ENCODE data around the gene TSPAN3.

TSPAN3 gene

GRCh38 chr15:77021803-77022381 is 49.0 kb downstream of the TSPAN3 start:
- no peak for DNase-seq

GRCh38 chr15:77021088-77021481 is 49.8 kb downstream of the TSPAN3 start:
- DNase-seq, result no peak

GRCh38 chr15:77020348-77021087 is 50.4 kb downstream of the TSPAN3 start:
- DNase-seq, result no peak

- DNase-seq, result no peak
These were observed 51.2 kb downstream of the TSPAN3 start for GRCh38 chr15:77019521-77020331.

- no peak for DNase-seq
These were observed 52.0 kb downstream of the TSPAN3 start for GRCh38 chr15:77018796-77019505.

- DNase-seq, result no peak
These were observed 52.9 kb downstream of the TSPAN3 start for GRCh38 chr15:77017761-77018720.

- DNase-seq, result no peak
These were observed 53.7 kb downstream of the TSPAN3 start for GRCh38 chr15:77017091-77017660.

- no peak for DNase-seq
These were observed 54.6 kb downstream of the TSPAN3 start for GRCh38 chr15:77016321-77016695.

GRCh38 chr15:77015646-77016320 is 55.1 kb downstream of the TSPAN3 start:
- no peak for DNase-seq

- peak; percentile 7 for DNase-seq
These were observed 56.5 kb downstream of the TSPAN3 start for GRCh38 chr15:77014132-77015081.

GRCh38 chr15:77013776-77014131 is 57.2 kb downstream of the TSPAN3 start:
- no peak for DNase-seq

- no peak for DNase-seq
These were observed 58.0 kb downstream of the TSPAN3 start for GRCh38 chr15:77012868-77013267.

GRCh38 chr15:77012117-77012712 is 58.7 kb downstream of the TSPAN3 start:
- DNase-seq, result no peak

- DNase-seq, result no peak
These were observed 60.1 kb downstream of the TSPAN3 start for GRCh38 chr15:77010857-77011256.

- no peak for DNase-seq
These were observed 60.6 kb downstream of the TSPAN3 start for GRCh38 chr15:77010312-77010686.

GRCh38 chr15:77009646-77010311 is 61.1 kb downstream of the TSPAN3 start:
- no peak for DNase-seq

GRCh38 chr15:77009176-77009575 is 61.7 kb downstream of the TSPAN3 start:
- no peak for DNase-seq

GRCh38 chr15:77004189-77004588 is 66.7 kb downstream of the TSPAN3 start:
- DNase-seq, result peak; percentile 6

Data from hematopoietic multipotent progenitor cell treated with erythropoietin and hydrocortisone succinate and interleukin-3 and kit ligand, for 8 days (in vitro differentiated cells).